ENCODE measurements around the gene APOBEC3H.
"Not testable (repeated sequence)": the region's sequence is repeated elsewhere in the genome, so short reads cannot be mapped to it uniquely, and the experiment has no call there.

APOBEC3H gene

GRCh38 chr22:39097098-39098020, at the start of gene APOBEC3H:
Gene APOBEC3H (plus strand): TSS chr22:39097244. CDS start chr22:39100279, 3,035 bp downstream.
- peak within 1 kb of the TSS; percentile 82 for H3K4me3 ChIP-seq (ENCODE audit: low read depth, low read length)
- TF ChIP-seq CTCF (IDR thresholded peaks at IDR 0.05; ENCODE audit: insufficient read depth, low read depth, low read length, missing control alignments) = no peak
- peak; percentile 94 for DNase-seq (ENCODE audit: low read depth)

- H3K4me3 ChIP-seq (ENCODE audit: low read depth, low read length); DNase-seq (ENCODE audit: low read depth): not testable (repeated sequence)
Observed at GRCh38 chr22:39049486-39049885, 47.6 kb upstream of the APOBEC3H start.

- DNase-seq (ENCODE audit: low read depth); H3K4me3 ChIP-seq (ENCODE audit: low read depth, low read length): not testable (repeated sequence)
Observed at GRCh38 chr22:39051844-39052495, 45.1 kb upstream of the APOBEC3H start.

- no peak overlapping the region for H3K4me3 ChIP-seq (ENCODE audit: low read depth, low read length)
- TF ChIP-seq CTCF (IDR thresholded peaks at IDR 0.05; ENCODE audit: insufficient read depth, low read depth, low read length, missing control alignments) = no peak
- DNase-seq (ENCODE audit: low read depth) = no peak
Observed at GRCh38 chr22:39055658-39056057, 41.4 kb upstream of the APOBEC3H start.

- H3K4me3 ChIP-seq (ENCODE audit: low read depth, low read length); DNase-seq (ENCODE audit: low read depth): not testable (repeated sequence)
Observed at GRCh38 chr22:39061290-39061689, 35.8 kb upstream of the APOBEC3H start.

GRCh38 chr22:39061951-39062350, 35.1 kb upstream of the APOBEC3H start:
- DNase-seq (ENCODE audit: low read depth); H3K4me3 ChIP-seq (ENCODE audit: low read depth, low read length): not testable (repeated sequence)

GRCh38 chr22:39063904-39064303, 33.1 kb upstream of the APOBEC3H start:
- DNase-seq (ENCODE audit: low read depth); H3K4me3 ChIP-seq (ENCODE audit: low read depth, low read length): not testable (repeated sequence)

GRCh38 chr22:39066442-39067276, 30.4 kb upstream of the APOBEC3H start:
- peak overlapping the region; percentile 79 for H3K4me3 ChIP-seq (ENCODE audit: low read depth, low read length)
- peak; percentile 73 for DNase-seq (ENCODE audit: low read depth)

- H3K4me3 ChIP-seq (ENCODE audit: low read depth, low read length) = peak overlapping the region; percentile 79
- peak; percentile 66 for DNase-seq (ENCODE audit: low read depth)
- peak; percentile 49 for TF ChIP-seq CTCF (IDR thresholded peaks at IDR 0.05; ENCODE audit: insufficient read depth, low read depth, low read length, missing control alignments)
Observed at GRCh38 chr22:39068033-39068785, 28.8 kb upstream of the APOBEC3H start.

All from GM12865 (cell line).